Left cardiac atrium (tissue), 4 donors: ENCODE measurements around the gene RSL1D1. TPM values are rescaled to one million over a fixed set of nuclear protein-coding genes. Genes with fewer than 3 reads are reported as not detected.
"Not testable (repeated sequence)": the region's sequence is repeated elsewhere in the genome, so short reads cannot be mapped to it uniquely, and the experiment has no call there.

Source experiments
- ATAC-seq, 2 donors: fragments of 200-7000 bp; cut with Tn5 transposase; one replicate each; pipeline ENCODE4 v1.9.1; 2020; ENCODE audit warnings: mild to moderate bottlenecking in 2 of 2, moderate library complexity in 2 of 2
- DNase-seq: peaks from one replicate; pipeline ENCODE4 v3.0.0-alpha.2; 2020
- intact Hi-C, 2 donors: fragments of 100-400 bp; cut with DNase I; formaldehyde crosslinking; loops; one replicate each; pipeline versions ENCODE4 v1.14.1 to v1.15.1; 2022 to 2023
- total RNA-seq, 2 donors: library from RNA; stranded (reverse); fragmentation: NEBNext Ultra II Directional; extraction: Animal tissue kit (Norgen Biotek cat#: 25700); gene quantifications; one replicate each; pipeline ENCODE4 v1.2.1, GENCODE V29; 2021
- donor health status: DM: no; HTN: yes; CAD: no.
- donor health status: DM: no; HTN: yes; CAD: no; lungs with severe emphysema.
- donor health status: DM: yes; HTN: yes; CAD: no.
- donor health status: Dilated cardiomyopathy.

RSL1D1 gene
- total RNA-seq, 2 donors from 2014 or later, result 98.4 to 113 TPM

DNA sequence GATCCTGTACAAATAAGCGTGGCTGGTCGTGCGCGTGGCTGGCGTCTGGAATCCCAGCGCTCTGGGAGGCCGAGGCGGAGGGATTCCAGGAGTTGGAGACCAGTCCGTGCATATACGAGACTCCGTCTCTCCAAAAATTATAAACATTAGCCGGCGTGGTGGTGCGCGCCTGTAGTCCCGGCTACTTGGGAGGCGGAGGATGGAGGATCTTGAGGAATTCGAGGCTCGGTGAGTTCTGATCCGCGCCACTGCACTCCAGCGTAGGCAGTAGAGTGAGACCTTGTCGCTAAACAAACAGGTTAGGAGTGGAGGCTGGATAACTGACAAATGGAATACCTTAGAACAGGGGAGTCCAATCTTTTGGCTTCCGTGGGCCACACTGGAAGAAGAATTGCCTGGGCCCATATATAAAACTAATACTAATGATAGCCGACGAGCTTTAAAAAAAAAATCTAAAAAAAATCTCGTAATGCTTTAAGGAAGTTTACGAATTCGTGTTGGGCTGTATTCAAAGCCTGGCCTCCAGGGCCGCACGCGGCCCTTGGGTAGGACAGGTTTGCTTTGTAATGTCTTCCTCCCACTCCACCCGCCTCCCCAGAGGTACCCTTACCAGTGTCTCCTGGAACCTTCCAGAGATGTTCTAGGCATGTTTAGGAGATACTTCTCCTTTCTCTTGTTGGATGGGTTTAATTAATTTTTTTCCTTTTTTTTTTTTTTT lies 909 bp upstream of the RSL1D1 start:
- intact Hi-C loops, result loop anchor here in 1 of 2 donors (10.0 kb wide), 1 partner anchor 63 kb away; the partner anchor contains the start of gene GSPT1
- no peak for ATAC-seq
- no peak for DNase-seq

DNA sequence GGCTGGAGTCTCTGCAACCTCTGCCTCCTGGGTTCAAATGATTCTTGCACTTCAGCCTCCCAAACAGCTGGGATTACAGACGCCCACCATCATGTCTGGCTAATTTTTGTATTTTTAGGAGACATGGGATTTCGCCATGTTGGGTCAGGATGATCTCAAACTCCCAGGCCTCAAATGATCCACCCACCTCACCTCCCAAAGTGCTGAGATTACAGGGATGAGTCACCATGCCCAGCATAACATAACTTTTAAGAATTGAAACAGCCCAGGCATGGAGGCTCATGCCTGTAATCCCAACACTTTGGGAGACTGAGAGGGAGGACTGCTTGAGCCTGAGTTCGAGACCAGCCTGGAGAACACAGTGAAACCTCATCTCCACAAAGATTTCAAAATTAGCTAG lies 2.5 kb downstream of the RSL1D1 start:
- intact Hi-C loops, result no loop called here

DNA sequence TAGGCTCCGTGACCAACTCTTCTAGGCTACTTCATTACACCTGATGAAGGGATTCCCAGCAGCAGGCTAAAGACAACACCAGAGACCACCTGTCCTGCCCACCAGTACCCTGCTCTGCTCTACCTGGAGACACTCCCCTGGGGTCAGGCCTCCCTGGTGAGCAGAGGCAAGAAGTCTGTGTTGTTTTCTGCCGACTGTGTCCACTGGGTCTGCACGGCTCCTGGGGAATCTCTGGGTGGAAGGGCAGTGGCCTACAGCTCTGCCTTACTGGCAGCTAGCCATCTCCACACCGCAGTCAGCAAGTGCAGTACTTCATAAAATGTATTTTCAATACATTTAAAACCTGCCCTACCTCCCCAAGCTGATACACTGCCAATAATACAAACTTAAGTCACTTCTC lies 6.8 kb downstream of the RSL1D1 start:
- no peak for DNase-seq
- intact Hi-C loops, result no loop called here
- ATAC-seq, result no peak

More for the DNA sequence above, 2.5 kb downstream of the RSL1D1 start:
- DNase-seq (no peak), ATAC-seq (no peak)

DNA sequence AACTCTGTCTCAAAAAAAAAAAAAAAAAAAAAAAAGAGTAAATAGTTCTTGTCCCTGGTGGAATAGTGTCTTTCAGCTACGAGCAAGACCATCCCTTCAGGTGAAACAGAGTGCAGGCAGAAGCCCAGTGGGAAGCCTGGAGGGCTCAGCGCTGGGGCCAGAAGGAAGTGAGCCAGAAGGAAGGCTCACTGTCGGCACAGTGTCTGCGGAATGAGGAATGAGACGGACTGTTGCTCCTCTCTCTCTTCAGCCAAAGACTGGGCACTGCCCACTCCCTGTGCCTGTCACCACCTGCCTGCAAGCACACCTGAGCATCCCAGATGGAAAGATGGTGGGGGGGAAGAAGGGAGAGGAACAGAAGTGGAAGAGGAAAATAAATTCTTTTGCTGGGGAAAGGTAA lies 7.5 kb downstream of the RSL1D1 start:
- intact Hi-C loops, result no loop called here
- DNase-seq, result no peak

DNA sequence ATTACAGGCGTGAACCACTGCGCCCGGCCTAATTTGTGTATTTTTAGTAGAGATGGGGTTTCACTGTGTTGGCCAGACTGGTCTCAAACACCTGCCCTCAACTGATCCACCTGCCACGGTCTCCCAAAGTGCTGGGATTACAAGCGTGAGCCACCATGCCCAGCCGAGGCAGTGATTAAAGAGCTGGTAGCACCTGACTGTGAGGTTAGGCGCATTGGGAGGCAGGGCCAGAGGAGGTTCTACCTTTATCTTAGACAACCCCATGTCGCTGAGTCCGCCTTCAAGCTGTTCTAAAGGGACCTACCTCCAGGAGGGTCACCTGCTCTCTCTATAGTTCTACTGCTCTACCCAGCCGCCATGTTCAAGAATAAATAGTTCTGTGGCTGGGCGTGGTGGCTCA lies 8.1 kb downstream of the RSL1D1 start:
- intact Hi-C loops, result no loop called here
- DNase-seq (no peak), ATAC-seq (no peak)

More for the DNA sequence above, 7.5 kb downstream of the RSL1D1 start:
- ATAC-seq, result no peak

DNA sequence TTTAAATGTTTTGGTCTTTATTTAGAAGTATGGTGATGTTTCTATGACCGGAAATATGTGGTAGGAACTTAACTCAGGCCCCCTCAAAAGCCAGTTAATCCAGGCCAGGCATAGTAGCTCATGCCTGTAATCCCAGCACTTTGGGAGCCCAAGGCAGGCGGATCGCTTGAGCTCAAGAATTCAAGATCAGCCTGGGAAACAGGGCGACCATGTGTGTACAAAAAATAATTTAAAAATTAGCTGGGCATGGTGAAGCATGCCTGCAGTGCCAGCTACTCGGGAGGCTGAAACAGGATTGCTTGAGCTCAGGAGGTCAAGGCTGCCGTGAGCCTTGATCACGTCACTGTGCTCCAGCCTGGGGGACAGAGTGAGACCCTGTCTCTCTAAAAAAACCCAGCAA lies 10.3 kb downstream of the RSL1D1 start:
- intact Hi-C loops, result no loop called here
- DNase-seq, result no peak
- ATAC-seq, result no peak

DNA sequence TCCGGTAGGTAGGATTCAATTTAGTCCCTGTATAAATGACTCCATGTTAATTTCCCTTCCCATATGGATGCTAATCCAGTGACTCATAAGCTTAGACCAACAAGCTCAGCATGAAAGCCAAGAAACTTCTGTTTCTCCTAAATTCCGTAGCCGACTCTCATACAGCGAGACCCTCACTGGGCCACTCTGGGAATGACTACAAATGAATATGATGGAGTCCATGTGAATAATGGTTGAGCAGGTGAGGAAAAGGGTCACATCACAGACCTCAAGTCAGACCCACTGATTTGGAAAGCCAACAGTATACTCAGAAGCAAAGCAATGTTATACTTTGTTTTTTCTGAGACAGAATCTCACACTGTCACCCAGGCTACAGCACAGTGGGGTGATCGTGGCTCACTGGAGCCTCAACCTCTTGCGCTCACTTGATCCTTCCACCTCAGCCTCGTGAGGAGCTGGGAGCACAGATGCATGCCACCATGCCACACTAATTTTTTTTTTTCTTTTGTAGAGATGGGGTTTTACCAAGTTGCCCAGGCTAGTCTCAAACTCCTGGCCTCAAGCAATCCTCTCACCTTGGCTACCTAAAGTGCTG lies 14.6 kb downstream of the RSL1D1 start:
- ATAC-seq, result no peak
- intact Hi-C loops, result no loop called here
- no peak for DNase-seq

DNA sequence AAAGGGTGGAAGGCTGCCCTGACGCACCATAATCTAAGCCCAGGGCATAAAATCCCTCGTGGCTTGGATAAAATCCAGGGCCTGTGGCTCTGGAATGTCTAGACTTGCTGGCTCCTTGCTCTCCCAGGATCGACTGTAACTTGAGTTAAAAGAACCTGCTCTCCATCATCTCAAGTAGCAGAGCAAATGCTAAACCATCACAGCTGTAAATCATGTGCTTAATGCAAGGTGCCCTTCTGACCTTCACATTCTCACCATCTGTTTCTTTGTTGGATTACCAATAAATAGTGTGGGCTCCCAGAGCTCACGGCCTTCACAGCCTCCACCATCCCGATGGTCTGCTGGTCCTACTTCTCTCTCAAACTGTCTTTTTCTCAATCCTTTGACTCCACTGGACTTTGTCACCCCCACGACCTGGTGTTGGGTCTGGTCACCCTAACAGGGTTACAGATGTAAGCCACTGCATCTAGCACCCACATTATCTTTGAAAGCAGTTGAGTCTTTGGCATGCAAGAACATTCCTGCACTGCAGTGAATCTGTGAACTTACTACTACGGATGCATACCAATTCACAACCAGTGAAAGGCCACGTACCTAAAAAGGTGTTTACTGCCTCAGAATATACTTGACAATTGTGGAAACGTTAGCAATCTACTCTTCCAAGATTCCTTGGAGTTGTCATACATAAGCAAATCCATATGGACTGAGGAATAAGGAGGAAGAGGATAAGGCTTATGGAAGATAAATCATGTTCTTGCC lies 15.3 kb downstream of the RSL1D1 start:
- DNase-seq, result no peak
- ATAC-seq, result no peak
- intact Hi-C loops, result no loop called here

DNA sequence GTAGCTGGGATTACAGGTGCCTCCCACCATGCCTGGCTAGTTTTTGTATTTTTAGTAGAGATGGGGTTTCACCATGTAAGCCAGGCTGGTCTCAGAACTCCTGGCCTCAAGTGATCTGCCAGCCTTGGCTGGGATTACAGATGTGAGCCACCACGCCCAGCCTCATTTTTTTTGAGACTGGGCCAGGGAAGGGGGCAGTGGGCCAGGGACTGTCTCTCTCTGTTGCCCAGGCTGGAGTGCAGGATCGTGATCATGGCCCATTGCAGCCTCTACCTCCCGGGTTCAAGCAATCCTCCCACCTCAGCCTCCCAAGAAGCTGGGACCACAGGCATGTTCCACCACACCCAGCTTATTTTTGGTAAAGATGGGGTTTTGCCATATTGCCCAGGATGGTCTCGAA lies 16.0 kb downstream of the RSL1D1 start:
- intact Hi-C loops, result no loop called here
- no peak for DNase-seq
- peak in 1 of 2 donors; percentile 20 for ATAC-seq

DNA sequence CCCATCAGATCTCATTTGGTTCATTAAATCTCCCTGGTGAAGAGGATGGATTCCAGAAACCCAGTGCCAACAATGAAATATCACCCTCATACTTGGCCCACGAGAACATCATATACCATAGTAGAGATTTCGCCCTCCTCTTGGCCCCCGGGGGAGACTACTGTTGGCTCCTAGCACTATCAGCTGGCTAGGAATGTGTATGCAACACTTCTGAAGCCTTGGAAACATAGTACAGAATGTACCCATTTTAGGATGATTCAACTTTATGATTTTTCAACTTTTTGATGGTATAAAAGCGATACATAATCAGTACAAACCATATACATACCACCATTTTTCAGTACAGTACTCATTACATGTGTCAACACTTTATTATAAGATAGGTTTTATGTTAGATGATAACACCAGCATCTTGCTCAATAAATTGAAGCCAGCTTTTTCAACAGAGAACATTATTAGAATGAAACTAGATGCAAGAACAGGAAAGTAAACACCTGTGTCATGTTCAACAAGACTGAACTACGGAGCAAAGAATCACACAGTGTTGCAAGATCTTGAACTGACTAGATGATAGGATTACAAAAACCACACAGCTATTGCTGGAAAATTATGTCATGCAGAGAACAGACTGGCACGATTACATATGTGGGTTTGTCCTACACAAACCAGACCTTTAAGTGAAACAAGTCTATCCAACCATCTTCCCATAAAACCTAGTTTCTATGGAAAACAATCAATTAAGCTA lies 17.2 kb downstream of the RSL1D1 start:
- no peak for DNase-seq
- intact Hi-C loops, result no loop called here
- ATAC-seq, result peak; percentile 47 to 69

DNA sequence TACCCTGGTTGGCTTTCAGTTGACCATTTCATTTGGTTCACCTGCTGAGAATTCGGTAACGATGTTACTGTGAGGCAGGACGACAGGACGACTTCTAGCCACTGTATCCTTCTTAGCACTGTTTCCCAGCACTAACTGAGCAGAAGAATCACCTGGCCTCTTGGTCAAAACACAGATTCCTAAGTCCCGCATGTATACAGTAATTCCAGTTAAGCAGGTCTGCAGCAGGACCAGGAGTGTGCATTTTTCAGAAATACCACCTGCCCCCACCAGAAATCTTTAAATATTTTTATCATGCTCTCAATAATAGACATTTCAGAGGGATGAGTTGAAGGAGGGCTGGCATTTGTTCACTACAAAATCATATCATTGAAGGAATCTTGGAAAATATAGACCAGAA lies 22.6 kb downstream of the RSL1D1 start:
- no peak for ATAC-seq
- intact Hi-C loops, result no loop called here
- DNase-seq, result no peak

DNA sequence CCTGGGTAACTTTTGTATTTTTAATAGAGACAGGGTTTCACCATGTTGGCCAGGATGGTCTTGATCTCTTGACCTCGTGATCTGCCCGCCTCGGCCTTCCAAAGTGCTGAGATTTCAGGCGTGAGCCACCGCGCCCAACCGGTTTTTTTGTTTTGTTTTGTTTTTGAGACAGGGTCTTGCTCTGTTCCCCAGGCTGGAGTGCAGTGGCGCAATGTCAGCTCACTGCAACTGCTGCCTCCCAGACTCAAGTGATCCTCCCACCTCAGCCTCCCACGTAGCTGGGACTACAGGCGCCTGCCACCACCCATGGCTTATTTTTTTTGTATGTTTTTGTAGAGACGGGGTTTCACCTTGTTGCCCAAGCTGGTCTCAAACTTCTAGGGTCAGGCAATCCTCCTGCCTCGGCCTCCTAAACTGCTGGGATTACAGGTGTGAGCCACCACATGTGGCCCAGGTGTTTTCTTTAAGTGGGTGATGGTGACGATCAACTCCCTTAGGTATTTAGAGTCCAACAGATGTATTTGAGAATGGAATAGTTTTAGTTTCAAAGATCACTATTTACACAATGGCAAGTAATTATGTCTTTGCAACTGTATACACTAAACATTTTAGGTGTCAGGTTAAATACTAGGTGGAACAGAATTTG lies 25.7 kb downstream of the RSL1D1 start:
- ATAC-seq, DNase-seq, intact Hi-C loops: not testable (repeated sequence)

DNA sequence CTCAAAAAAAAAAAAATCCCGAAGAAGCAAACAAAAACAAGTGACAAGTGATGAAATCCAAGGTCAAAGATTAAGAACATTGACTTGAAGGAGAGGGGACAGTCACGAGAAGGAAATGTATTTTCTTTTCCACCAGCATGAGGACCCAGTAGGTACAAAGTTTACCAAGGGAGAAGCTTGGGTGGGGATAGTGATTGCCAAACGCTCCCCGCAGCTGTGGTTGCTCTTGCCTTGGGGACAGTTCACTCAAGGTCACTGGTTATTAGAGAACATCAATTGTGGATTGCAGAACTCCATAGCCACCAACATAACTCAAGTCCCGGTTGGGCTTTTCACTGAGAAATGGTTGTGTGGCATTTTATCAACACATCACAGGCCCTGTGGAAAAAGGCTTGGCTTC lies 27.0 kb downstream of the RSL1D1 start:
- DNase-seq, result peak; percentile 31
- ATAC-seq, result peak; percentile 87 to 96
- intact Hi-C loops, result no loop called here

DNA sequence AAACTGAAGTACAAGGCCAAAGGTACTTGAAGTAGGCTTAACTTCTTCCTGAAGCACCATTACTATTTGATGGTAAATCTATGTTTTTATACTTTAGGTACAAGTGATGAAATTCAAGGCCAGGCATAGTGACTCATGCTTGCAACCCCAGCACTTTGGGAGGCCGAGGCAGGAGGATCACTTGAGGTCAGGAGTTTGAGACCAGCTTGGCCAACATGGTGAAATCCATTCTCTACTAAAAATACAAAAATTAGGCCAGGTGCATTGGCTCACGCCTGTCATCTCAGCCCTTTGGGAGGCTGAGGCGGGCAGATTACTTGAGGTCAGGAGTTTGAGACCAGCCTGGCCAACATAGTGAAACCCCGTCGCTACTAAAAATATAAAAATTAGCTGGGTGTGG lies 27.7 kb downstream of the RSL1D1 start:
- ATAC-seq, intact Hi-C loops, DNase-seq: not testable (repeated sequence)

DNA sequence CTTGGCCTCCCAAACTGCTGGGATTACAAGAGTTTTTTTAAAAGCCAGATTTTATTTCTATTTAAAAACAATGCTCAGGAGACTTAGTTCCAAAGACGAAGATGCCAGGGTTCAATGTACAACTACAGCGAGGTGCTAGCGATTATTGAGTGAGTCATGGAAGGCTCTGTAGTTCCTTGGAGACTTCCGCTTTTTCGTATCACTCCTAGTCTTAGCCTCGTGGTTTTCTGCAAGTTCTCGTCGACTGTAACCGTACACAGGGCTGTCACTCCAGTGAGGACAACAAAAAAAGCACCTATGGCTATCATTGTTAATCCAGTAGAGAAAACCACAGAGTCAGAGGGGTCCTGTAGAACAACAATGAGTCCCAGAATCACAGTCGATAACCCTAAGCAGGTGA lies 31.5 kb downstream of the RSL1D1 start:
- no peak for DNase-seq
- ATAC-seq, result no peak
- intact Hi-C loops, result loop anchor here in 1 of 2 donors (10.0 kb wide), 1 partner anchor 425 kb away; no protein-coding TSS in a partner anchor

DNA sequence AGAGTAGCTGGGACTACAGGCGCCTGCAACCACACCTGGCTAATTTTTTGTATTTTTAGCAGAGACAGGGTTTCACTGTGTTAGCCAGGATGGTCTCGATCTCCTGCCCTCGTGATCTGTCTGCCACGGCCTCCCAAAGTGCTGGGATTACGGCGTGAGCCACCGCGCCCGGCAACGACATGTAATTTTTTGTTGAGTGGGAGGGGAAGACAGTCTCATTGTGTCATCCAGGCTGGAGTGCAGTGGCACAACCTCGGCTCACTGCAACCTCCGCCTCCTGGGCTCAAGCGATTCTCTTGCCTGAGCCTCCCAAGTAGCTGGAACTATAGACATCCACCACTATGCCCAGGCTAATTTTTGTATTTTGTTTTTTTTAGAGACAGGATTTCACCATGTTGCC lies 32.4 kb downstream of the RSL1D1 start:
- DNase-seq, ATAC-seq: not testable (repeated sequence)
- intact Hi-C loops, result loop anchor here in 1 of 2 donors (10.0 kb wide), 1 partner anchor 424 kb away; no protein-coding TSS in a partner anchor

DNA sequence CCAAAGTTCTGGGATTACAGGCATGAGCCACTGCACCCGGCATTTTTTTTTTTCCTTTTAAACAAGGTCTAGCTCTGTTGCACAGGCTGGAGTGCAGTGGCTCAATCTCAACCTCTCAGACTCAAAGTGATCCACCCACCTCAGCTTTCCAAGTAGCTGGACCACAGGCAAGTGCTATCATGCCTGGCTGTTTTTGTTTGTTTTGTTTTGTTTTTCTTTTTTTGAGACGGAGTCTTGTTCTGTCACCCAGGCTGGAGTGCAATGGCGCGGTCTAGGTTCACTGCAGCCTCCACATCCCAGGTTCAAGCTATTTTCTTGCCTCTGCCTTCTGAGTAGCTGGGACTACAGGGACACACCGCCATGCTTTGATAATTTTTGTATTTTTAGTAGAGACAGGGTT lies 35.2 kb downstream of the RSL1D1 start:
- ATAC-seq (no peak), DNase-seq (no peak)
- intact Hi-C loops, result loop anchor here in 1 of 2 donors (10.0 kb wide), 1 partner anchor 421 kb away; no protein-coding TSS in a partner anchor

DNA sequence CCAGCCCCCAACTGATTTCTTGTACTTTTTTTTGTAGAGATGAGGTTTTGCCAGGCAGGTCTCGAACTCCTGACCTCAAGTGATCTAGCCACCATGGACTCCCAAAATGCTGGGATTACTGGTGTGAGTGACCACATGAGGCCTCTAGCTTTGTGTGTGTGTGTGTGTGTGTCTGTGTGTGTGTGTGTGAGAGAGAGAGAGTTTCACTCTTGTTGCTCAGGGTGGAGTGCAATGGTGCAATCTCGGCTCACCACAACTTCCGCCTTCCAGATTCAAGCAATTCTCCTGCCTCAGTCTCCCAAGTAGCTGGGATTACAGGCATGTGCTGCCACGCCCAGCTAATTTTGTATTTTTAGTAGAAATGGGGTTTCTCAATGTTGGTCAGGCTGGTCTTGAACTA lies 36.5 kb downstream of the RSL1D1 start:
- DNase-seq, result not testable (repeated sequence)
- intact Hi-C loops, result loop anchor here in 1 of 2 donors (10.0 kb wide), 1 partner anchor 420 kb away; no protein-coding TSS in a partner anchor
- peak in 1 of 2 donors; percentile 57 for ATAC-seq

DNA sequence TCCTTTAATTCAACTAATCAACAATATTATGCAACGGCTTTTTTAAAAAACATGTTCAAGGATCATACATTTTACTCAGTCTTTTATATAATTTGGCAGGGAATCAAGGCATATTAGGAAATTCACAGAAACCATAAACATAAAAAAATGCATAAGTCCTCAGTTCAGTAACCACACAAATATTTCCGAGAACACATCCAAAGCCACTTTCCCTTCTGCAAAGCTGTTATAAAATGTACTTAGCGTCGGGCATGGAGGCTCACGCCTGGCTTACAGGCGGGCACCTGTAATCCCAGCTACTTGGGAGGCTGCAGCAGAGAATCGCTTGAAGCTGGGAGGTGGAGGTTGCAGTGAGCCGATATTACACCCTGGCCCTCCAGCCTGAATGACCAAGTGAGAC lies 44.6 kb downstream of the RSL1D1 start:
- intact Hi-C loops, result no loop called here
- DNase-seq (no peak), ATAC-seq (no peak)
